GM20431 (cell line): ENCODE data around the gene PLEKHM1.
"Not testable (repeated sequence)": the region's sequence is repeated elsewhere in the genome, so short reads cannot be mapped to it uniquely, and the experiment has no call there.

Experiments
- in situ Hi-C: fragments of 300-500 bp; cut with MseI, MboI; formaldehyde crosslinking; loops from one replicate; pipeline ENCODE4 v1.15.0; 2020; ENCODE audit warnings: low sequenced_read_pairs; ENCODE audit not compliant: unreplicated experiment

Gene PLEKHM1

GRCh38 chr17:45468293-45469203, 22.0 kb downstream of the PLEKHM1 start:
- in situ Hi-C loops: not testable (repeated sequence)

DNA sequence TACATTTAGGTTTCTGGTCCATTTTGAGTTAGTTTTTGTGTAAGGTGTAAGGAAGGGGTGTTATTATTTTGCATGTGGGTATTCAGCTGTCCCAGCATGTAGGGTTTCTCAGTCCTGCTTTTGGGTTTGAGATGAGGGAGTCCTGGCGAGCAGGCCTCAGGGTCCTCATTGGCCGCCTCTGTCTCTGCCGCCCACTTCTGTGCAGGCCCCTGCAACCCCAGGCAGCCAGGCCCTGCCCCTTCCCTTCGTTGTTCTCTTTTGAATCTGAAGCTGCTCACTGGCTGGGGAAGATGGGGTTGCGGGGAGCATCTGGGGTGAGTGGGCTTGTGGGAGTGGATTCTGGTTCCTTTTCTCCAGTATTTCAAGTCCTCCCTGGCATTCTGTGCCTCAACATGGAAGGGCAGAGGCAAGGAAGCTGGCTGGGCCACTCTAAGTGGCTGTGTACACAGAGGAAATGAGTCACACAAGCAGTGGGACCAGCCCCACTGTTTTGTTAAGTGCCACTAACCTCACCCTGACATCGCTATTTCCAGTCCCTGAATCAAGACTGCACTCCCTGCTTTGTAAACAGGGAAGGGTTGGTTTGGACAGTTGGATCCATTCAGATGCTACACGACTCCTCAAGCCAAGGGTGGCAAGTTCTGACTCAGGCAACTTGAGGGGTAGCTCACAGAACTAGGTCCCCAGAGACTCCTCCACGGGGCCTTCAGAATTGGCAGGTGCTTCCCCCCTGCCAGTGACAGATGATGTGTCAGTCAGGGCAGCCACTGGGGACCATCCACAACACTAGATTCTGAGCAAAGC, 28.8 kb downstream of the PLEKHM1 start:
- in situ Hi-C loops: not testable (repeated sequence)

- in situ Hi-C loops: not testable (repeated sequence)
These were observed 30.1 kb downstream of the PLEKHM1 start for GRCh38 chr17:45460422-45460821.

GRCh38 chr17:45454341-45454740, 36.2 kb downstream of the PLEKHM1 start:
- in situ Hi-C loops: not testable (repeated sequence)

GRCh38 chr17:45453731-45454130, 36.8 kb downstream of the PLEKHM1 start:
- in situ Hi-C loops: not testable (repeated sequence)

- in situ Hi-C loops: not testable (repeated sequence)
These were observed 37.3 kb downstream of the PLEKHM1 start for GRCh38 chr17:45453225-45453534.

- in situ Hi-C loops: not testable (repeated sequence)
These were observed 37.9 kb downstream of the PLEKHM1 start for GRCh38 chr17:45452329-45453224.

GRCh38 chr17:45451660-45452059, 38.9 kb downstream of the PLEKHM1 start:
- in situ Hi-C loops: not testable (repeated sequence)

GRCh38 chr17:45451131-45451530, 39.4 kb downstream of the PLEKHM1 start:
- in situ Hi-C loops: no loop called here

GRCh38 chr17:45449708-45450329, 40.7 kb downstream of the PLEKHM1 start:
- in situ Hi-C loops: not testable (repeated sequence)

DNA sequence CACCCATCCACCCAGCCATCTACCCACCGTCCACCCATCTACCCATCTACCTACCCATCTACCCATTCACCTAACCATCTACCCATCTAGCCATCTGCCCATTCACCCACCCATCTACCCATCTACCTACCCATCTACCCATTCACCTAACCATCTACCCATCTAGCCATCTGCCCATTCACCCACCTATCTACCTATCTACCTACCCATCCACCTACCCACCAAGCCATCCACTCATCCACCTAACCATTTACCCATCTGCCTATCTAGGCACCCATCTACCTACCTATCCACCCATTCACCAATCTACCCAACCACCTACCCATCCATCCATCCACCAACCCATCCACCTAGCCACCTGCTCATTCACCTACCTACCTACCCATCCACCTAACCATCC, 41.3 kb downstream of the PLEKHM1 start:
- in situ Hi-C loops: not testable (repeated sequence)

- in situ Hi-C loops: not testable (repeated sequence)
These were observed 42.0 kb downstream of the PLEKHM1 start for GRCh38 chr17:45448483-45448882.

DNA sequence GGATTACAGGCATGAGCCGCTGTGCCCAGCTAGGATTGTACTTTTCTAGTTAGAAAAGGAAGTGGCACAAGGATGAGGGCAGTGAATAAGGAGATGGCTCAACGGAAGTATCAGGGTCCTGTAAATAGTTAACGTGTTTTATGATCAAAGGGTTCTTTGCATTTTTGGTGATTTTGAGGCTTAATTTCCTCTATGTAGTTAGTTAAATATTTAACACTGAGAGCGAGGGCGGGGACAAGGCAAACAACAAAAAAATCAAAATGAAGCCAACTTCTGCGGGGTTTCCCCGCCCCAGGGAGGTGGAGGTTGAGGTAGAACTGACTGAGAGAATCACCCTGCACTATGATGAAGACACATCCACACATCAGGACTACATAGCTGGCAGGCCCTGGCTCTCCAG, 42.5 kb downstream of the PLEKHM1 start:
- in situ Hi-C loops: not testable (repeated sequence)

DNA sequence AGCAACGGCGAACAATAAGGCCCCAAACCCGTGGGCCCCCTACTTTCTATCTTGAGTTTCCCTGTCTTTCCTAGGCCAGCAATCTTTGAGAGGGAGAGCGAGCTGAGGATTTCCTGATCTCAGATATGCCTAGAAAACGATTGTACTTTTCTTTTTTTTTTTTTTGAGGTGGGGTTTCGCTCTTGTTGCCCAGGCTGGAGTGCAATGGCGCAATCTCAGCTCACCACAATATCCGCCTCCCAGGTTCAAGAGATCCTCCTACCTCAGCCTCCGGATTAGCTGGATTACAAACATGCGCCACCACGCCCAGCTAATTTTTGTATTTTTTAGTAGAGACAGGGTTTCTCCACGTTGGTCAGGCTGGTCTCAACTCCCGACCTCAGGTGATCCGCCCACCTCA, 42.9 kb downstream of the PLEKHM1 start:
- in situ Hi-C loops: not testable (repeated sequence)

DNA sequence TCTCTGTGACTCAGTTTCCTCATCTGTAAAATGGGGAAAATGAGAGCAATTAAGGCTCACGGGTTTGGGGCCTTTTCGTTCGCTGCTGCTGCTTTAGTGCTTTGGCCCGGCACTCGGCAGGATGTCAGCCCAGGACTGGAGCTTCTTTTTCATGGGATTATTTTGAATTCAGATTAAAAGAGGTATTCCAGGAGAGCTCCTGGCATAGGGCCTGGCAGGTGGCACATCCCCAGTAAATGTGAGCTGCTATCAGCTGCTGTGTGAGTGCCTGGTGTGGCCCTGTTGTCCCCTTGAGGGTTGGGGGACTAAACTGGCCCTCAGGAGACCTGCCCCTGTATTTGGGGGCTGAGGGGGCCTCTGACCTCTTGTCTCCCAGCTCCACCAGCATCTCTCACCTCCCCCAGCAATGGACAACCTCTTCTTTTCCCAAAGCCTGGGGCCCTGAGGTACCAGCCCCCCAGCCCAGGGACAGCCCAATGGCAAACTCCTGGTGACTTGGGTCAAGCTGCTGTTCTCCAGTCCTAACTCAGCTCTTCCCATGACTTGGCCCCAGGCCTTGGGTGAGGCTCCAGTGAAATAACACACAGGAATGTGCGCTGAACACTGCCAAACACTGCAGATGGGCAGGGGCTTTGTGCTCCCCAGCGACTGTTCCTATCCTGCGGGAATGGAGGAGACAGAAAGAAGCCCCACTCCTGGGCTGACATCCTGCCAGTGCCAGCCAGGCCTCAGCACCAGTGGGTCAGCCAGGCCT, 43.5 kb downstream of the PLEKHM1 start:
- in situ Hi-C loops: not testable (repeated sequence)

GRCh38 chr17:45445901-45446743, 44.4 kb downstream of the PLEKHM1 start:
- in situ Hi-C loops: not testable (repeated sequence)

DNA sequence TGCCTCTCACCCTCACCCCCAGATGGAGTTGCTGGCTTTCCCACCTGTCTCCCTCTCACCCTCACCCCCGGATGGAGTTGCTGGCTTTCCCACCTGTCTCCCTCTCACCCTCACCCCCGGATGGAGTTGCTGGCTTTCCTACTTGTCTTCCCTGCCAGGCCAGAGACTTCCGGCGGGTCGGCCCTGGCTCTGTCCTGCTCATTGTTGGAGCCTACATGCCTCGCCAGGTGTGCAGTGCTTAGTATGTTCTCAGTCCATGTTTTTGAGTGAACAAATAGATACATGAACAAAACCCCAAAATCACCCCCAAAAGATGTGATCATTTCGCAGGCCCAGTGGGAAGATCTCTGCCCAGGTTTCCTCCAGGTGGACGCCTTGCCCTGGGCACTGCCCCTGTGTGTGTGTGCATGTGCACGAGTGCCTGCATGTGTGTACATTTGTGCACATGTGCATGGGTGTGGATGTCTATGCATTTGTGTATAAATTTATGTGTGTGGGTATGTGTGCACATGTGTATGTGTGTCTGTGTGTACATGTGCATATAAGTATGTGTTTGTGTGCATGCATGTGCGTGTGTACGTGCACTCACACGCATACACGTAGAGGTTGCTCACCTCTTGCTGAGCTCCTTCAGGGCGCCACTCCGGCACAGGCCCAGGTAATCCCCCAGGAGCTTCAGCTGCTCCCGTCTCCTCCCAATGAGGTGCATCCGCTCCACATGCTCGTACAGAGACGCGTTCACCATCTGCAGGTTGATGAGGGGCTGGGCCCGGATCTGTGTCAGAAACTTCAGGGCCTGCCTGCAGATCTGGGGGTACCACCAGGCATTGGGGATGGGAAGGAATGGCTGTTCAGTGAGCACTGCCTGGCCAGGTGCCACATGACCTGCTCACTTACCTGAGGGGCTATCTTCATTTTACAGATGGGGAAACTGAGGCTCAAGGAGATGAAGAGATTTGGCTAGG, 45.4 kb downstream of the PLEKHM1 start:
- in situ Hi-C loops: not testable (repeated sequence)
